K562 (cell line): Measurements from ENCODE around the gene SOCS7. TPM values are rescaled to one million over a fixed set of nuclear protein-coding genes. Genes with fewer than 3 reads are reported as not detected.

ENCODE experiments used
- ATAC-seq: fragments of 200-7000 bp; cut with Tn5 transposase; 3 replicates; pipeline ENCODE4 v1.9.1; 2020; ENCODE audit warnings: moderate library complexity
- BruUV-seq: library from RNA; stranded (reverse); fragments of 400-500 nt; replicated peaks from 2 replicates; lab custom pipeline; 2021; lab: Mats Ljungman, UMichigan
- CTCF ChIA-PET: fragments of 300-600 bp; formaldehyde crosslinking; extraction: SDS; loops from one replicate; lab custom pipeline; 2021; ENCODE audit warnings: low intra/inter-chr PET ratio; lab: Yijun Ruan, JAX
- POLR2A ChIA-PET: fragments of 300-600, 350-650 bp; sonication (Branson Sonifier 250); formaldehyde crosslinking; extraction: SDS; loops from one replicate; lab custom pipeline; 2021; ENCODE audit warnings: antibody characterized with exemption, inconsistent platforms; lab: Yijun Ruan, JAX
- DNase-seq, 4 experiments: peaks; one replicate each; pipeline versions ENCODE4 v3.0.0 to v3.0.0-alpha.2; 2011 to 2018; ENCODE audit warnings: low spot score in 3 of 4, mixed read lengths in 3 of 4; ENCODE audit errors: extremely low read depth in 1 of 4
- FAIRE-seq: peaks from 2 replicates; lab custom pipeline; 2011; peaks lifted over from hg19 to GRCh38; lab: Jason Lieb, UNC
- H2AFZ ChIP-seq: 2 replicates; pipeline ENCODE4 v1.6.0; 2011; ENCODE audit warnings: low read depth, low read length, control low read depth, inconsistent platforms
- H3K27ac ChIP-seq: fragments of 200-600 bp; 3 replicates; pipeline ENCODE4 v1.8.0; 2011; ENCODE audit warnings: low read depth, mild to moderate bottlenecking, control low read depth, inconsistent platforms, low read length, moderate library complexity, mixed read lengths; ENCODE audit errors: extremely low read depth
- H3K27me3 ChIP-seq, 2 experiments: fragments of 300-600 bp in 1 of 2; 2 replicates in 1 of 2; 3 replicates in 1 of 2; pipeline versions ENCODE4 v1.6.0 to v1.8.0; 2011; ENCODE audit warnings: inconsistent platforms in 2 of 2, low read length in 2 of 2, mild to moderate bottlenecking in 1 of 2, mixed read lengths in 1 of 2, moderate library complexity in 1 of 2; ENCODE audit not compliant: control insufficient read depth in 2 of 2, insufficient read depth in 2 of 2
- H3K36me3 ChIP-seq: fragments of 300-600 bp; 3 replicates; pipeline ENCODE4 v1.8.0; 2011; ENCODE audit warnings: mild to moderate bottlenecking, low read length, inconsistent platforms; ENCODE audit not compliant: control insufficient read depth, insufficient read depth
- H3K4me1 ChIP-seq, 2 experiments: fragments of 200-600 bp in 1 of 2; replicated peaks in 1 of 2; 2 replicates in 1 of 2; 3 replicates in 1 of 2; pipeline versions ENCODE4 v1.5.1 to v1.8.0; 2011; ENCODE audit warnings: inconsistent platforms in 2 of 2, low read length in 2 of 2, mild to moderate bottlenecking in 1 of 2, mixed read lengths in 1 of 2, moderate library complexity in 1 of 2; ENCODE audit not compliant: control insufficient read depth in 2 of 2, insufficient read depth in 2 of 2
- H3K4me2 ChIP-seq: 2 replicates; pipeline ENCODE4 v1.6.1; 2011; ENCODE audit warnings: low read length, control low read depth, inconsistent platforms, mixed read lengths; ENCODE audit not compliant: insufficient read depth
- H3K4me3 ChIP-seq: fragments of 200-600 bp; sonication (generic), shearing (Covaris generic); 2 replicates; pipeline ENCODE4 v1.5.1; 2016; ENCODE audit warnings: control low read depth, inconsistent platforms
- H3K79me2 ChIP-seq: fragments of 200-600 bp; 3 replicates; pipeline ENCODE4 v1.8.0; 2011; ENCODE audit warnings: low read length, inconsistent platforms; ENCODE audit not compliant: control insufficient read depth, insufficient read depth
- H3K9ac ChIP-seq, 2 experiments: 2 replicates each; pipeline versions ENCODE4 v1.6.0 to v1.6.1; 2011; ENCODE audit warnings: low read depth in 2 of 2, low read length in 2 of 2, control low read depth in 1 of 2, inconsistent platforms in 1 of 2, mild to moderate bottlenecking in 1 of 2, mixed read lengths in 1 of 2; ENCODE audit not compliant: insufficient read depth in 1 of 2
- H3K9me1 ChIP-seq: one replicate; pipeline ENCODE4 v1.6.0; 2011; ENCODE audit warnings: inconsistent platforms, mild to moderate bottlenecking, low read length, moderate library complexity; ENCODE audit not compliant: control insufficient read depth, insufficient read depth
- H3K9me3 ChIP-seq: replicated peaks from 2 replicates; pipeline ENCODE4 v1.5.1; 2011; ENCODE audit warnings: low read depth, low read length, inconsistent platforms; ENCODE audit not compliant: control insufficient read depth, insufficient read depth
- H4K20me1 ChIP-seq: replicated peaks from 2 replicates; pipeline ENCODE4 v1.6.1; 2011; ENCODE audit warnings: low read length, inconsistent platforms, mixed read lengths; ENCODE audit not compliant: control insufficient read depth, insufficient read depth
- ATF7 ChIP-seq: fragments of 450-650 bp; IDR thresholded peaks from 2 replicates; pipeline ENCODE4 v1.7.1; 2014; ENCODE audit warnings: mild to moderate bottlenecking, moderate library complexity
- HNRNPL ChIP-seq: fragments of 200-400 bp; formaldehyde crosslinking; IDR thresholded peaks from 2 replicates; pipeline ENCODE4 v1.6.1; 2017; ENCODE audit warnings: low read depth, mild to moderate bottlenecking, low read length
- ID3 ChIP-seq, 2 experiments: fragments of 250-450 bp in 1 of 2; fragments of 450-650 bp in 1 of 2; sonication (Bioruptor Pico) in 1 of 2; IDR thresholded peaks; 2 replicates each; pipeline versions ENCODE4 v1.6.1 to v1.8.0; 2016 to 2021; ENCODE audit warnings: mild to moderate bottlenecking in 2 of 2, moderate library complexity in 2 of 2, missing compliant biosample characterization in 1 of 2, missing genetic modification characterization in 1 of 2
- KAT2B ChIP-seq: IDR thresholded peaks from one replicate; pipeline ENCODE4 v1.6.1; 2012; ENCODE audit warnings: low read depth, mild to moderate bottlenecking, control low read depth, inconsistent platforms, low read length, moderate library complexity
- MAX ChIP-seq: sonication (generic); formaldehyde crosslinking; IDR thresholded peaks from 2 replicates; pipeline ENCODE4 v1.9.0; 2022; ENCODE audit warnings: mild to moderate bottlenecking, missing genetic modification reagents
- REST ChIP-seq, 2 experiments: fragments of 450-650 bp; formaldehyde crosslinking in 1 of 2; IDR thresholded peaks; 2 replicates each; pipeline versions ENCODE4 v1.4.0 to v1.6.1; 2014 to 2020; ENCODE audit warnings: mild to moderate bottlenecking in 2 of 2, borderline replicate concordance in 1 of 2, low read depth in 1 of 2
- THAP12 ChIP-seq: fragments of 250-450 bp; sonication (Bioruptor Pico); IDR thresholded peaks from 2 replicates; pipeline ENCODE4 v1.9.0; 2021; ENCODE audit warnings: mild to moderate bottlenecking, inconsistent platforms
- ZBTB26 ChIP-seq: fragments of 450-650 bp; formaldehyde crosslinking; IDR thresholded peaks from 2 replicates; pipeline ENCODE4 v1.4.0; 2022; ENCODE audit warnings: missing genetic modification characterization
- WGBS: fragments of 100-300 bp; shearing (Covaris generic); methylation state at CpG from one replicate; pipeline ENCODE4 v1.1.6; 2016; ENCODE audit warnings: low coverage, mixed read lengths; ENCODE audit not compliant: insufficient coverage; ENCODE audit errors: missing lambda C conversion rate; 5-methylcytosine and 5-hydroxymethylcytosine counted together
- in situ Hi-C: fragments of 300-500 bp; cut with MboI; formaldehyde crosslinking; loops from 4 replicates; pipeline ENCODE4 v1.15.0; 2018; ENCODE audit warnings: inconsistent platforms, mixed read lengths
- intact Hi-C: fragments of 100-400 bp; cut with micrococcal nuclease; formaldehyde crosslinking; loops from 2 replicates; pipeline ENCODE4 v1.14.2; 2022
- polyA plus RNA-seq, 8 experiments: library from polyadenylated mRNA; depleted of rRNA in 4 of 8; stranded (reverse) in 5 of 8; unstranded in 3 of 8; fragments of >200 nt; fragmentation: Nextera tagmentation in 2 of 8; fragmentation: Illumina TruSeq in 1 of 8; extraction: Ambion mirVana in 2 of 8; extraction: Trizol in 1 of 8; gene quantifications; 2 replicates each; pipeline versions ENCODE4 v1.2.1 to v1.2.3, GENCODE V29; 2011 to 2014; ENCODE audit warnings: inconsistent platforms in 1 of 8, missing spikeins in 1 of 8
- total RNA-seq, 7 experiments: library from RNA; depleted of rRNA in 6 of 7; stranded (reverse); fragments of >200 nt in 6 of 7; fragmentation: Illumina TruSeq in 2 of 7; extraction: Trizol in 2 of 7; gene quantifications; 2 replicates each; pipeline versions ENCODE4 v1.2.1 to v1.2.3, GENCODE V29; 2011 to 2021; ENCODE audit warnings: low replicate concordance in 1 of 7

Gene SOCS7
- total and polyA plus RNA-seq, 9 of the 15 experiments (the other 6 are each of a cell fraction or from before 2014, with no cell fraction given) = 0.94 to 14.5 (median 8.2) TPM

GRCh38 chr17:38338535-38338934, 13.1 kb upstream of the SOCS7 start:
- intact Hi-C loops (no loop called here), in situ Hi-C loops (no loop called here)
- no peaks in the 10 kb centered on the region for H3K79me2 ChIP-seq
- no TSS peak for BruUV-seq
- no peak overlapping the region for H3K4me2 ChIP-seq
- no peak for FAIRE-seq
- H2AFZ ChIP-seq = no peak overlapping the region
- H3K36me3 ChIP-seq = no peaks in the 10 kb centered on the region
- peaks cover 30% of the 10 kb centered on the region for H4K20me1 ChIP-seq
- H3K27me3 ChIP-seq = peaks cover 44 to 75% of the 10 kb centered on the region in 2 experiments
- 0% methylated on average over 4 of the region's 4 CpGs for WGBS
- CTCF ChIA-PET = no interaction called here
- H3K9me1 ChIP-seq = no peaks in the 10 kb centered on the region
- DNase-seq = no peak
- H3K9me3 ChIP-seq = no peaks in the 10 kb centered on the region
- H3K4me3 ChIP-seq = no peak overlapping the region
- ATAC-seq = no peak
- peaks cover 0 to 11% of the 10 kb centered on the region in 2 experiments; a peak in 1 of 5 replicates for H3K4me1 ChIP-seq
- POLR2A ChIA-PET = interaction anchor here (0.7 to 1.1 kb wide), 4 partner anchors 10 to 43 kb away, joined by 3 to 4 read pairs (median 4); no protein-coding TSS in a partner anchor
- H3K9ac ChIP-seq = no peak overlapping the region
- H3K27ac ChIP-seq = no peak overlapping the region
- TF ChIP-seq HNRNPL (no peak), ATF7 (no peak), MAX (no peak), REST (IDR thresholded peaks at IDR 0.05; ENCODE audit: borderline replicate concordance) (no peak), REST (CRISPR knock-in tag; IDR thresholded peaks at IDR 0.05; ENCODE audit: low read depth) (no peak), THAP12 (CRISPR knock-in tag) (no peak), ID3 (CRISPR knock-in tag; IDR thresholded peaks at IDR 0.05) (no peak), ID3 (tag; IDR thresholded peaks at IDR 0.05) (no peak), ZBTB26 (CRISPR knock-in tag) (no peak), KAT2B (no peak)
